K562 (cell line): ENCODE results near the gene TMEM215. TPM values are rescaled to one million over a fixed set of nuclear protein-coding genes. Genes with fewer than 3 reads are reported as not detected.

Experiments used
- ATAC-seq: fragments of 200-7000 bp; cut with Tn5 transposase; 3 replicates; pipeline ENCODE4 v1.9.1; 2020; ENCODE audit warnings: moderate library complexity
- BruUV-seq: library from RNA; stranded (reverse); fragments of 400-500 nt; replicated peaks from 2 replicates; lab custom pipeline; 2021; lab: Mats Ljungman, UMichigan
- CTCF ChIA-PET: fragments of 300-600 bp; formaldehyde crosslinking; extraction: SDS; loops from one replicate; lab custom pipeline; 2021; ENCODE audit warnings: low intra/inter-chr PET ratio; lab: Yijun Ruan, JAX
- POLR2A ChIA-PET: fragments of 300-600, 350-650 bp; sonication (Branson Sonifier 250); formaldehyde crosslinking; extraction: SDS; loops from one replicate; lab custom pipeline; 2021; ENCODE audit warnings: antibody characterized with exemption, inconsistent platforms; lab: Yijun Ruan, JAX
- DNase-seq, 4 experiments: peaks; one replicate each; pipeline versions ENCODE4 v3.0.0 to v3.0.0-alpha.2; 2011 to 2018; ENCODE audit warnings: low spot score in 3 of 4, mixed read lengths in 3 of 4; ENCODE audit errors: extremely low read depth in 1 of 4
- FAIRE-seq: peaks from 2 replicates; lab custom pipeline; 2011; peaks lifted over from hg19 to GRCh38; lab: Jason Lieb, UNC
- H2AFZ ChIP-seq: 2 replicates; pipeline ENCODE4 v1.6.0; 2011; ENCODE audit warnings: low read depth, low read length, control low read depth, inconsistent platforms
- H3K27ac ChIP-seq: fragments of 200-600 bp; 3 replicates; pipeline ENCODE4 v1.8.0; 2011; ENCODE audit warnings: low read depth, mild to moderate bottlenecking, control low read depth, inconsistent platforms, low read length, moderate library complexity, mixed read lengths; ENCODE audit errors: extremely low read depth
- H3K27me3 ChIP-seq, 2 experiments: fragments of 300-600 bp in 1 of 2; 2 replicates in 1 of 2; 3 replicates in 1 of 2; pipeline versions ENCODE4 v1.6.0 to v1.8.0; 2011; ENCODE audit warnings: inconsistent platforms in 2 of 2, low read length in 2 of 2, mild to moderate bottlenecking in 1 of 2, mixed read lengths in 1 of 2, moderate library complexity in 1 of 2; ENCODE audit not compliant: control insufficient read depth in 2 of 2, insufficient read depth in 2 of 2
- H3K36me3 ChIP-seq: fragments of 300-600 bp; 3 replicates; pipeline ENCODE4 v1.8.0; 2011; ENCODE audit warnings: mild to moderate bottlenecking, low read length, inconsistent platforms; ENCODE audit not compliant: control insufficient read depth, insufficient read depth
- H3K4me1 ChIP-seq, 2 experiments: fragments of 200-600 bp in 1 of 2; replicated peaks in 1 of 2; 2 replicates in 1 of 2; 3 replicates in 1 of 2; pipeline versions ENCODE4 v1.5.1 to v1.8.0; 2011; ENCODE audit warnings: inconsistent platforms in 2 of 2, low read length in 2 of 2, mild to moderate bottlenecking in 1 of 2, mixed read lengths in 1 of 2, moderate library complexity in 1 of 2; ENCODE audit not compliant: control insufficient read depth in 2 of 2, insufficient read depth in 2 of 2
- H3K4me2 ChIP-seq: 2 replicates; pipeline ENCODE4 v1.6.1; 2011; ENCODE audit warnings: low read length, control low read depth, inconsistent platforms, mixed read lengths; ENCODE audit not compliant: insufficient read depth
- H3K4me3 ChIP-seq: fragments of 200-600 bp; sonication (generic), shearing (Covaris generic); 2 replicates; pipeline ENCODE4 v1.5.1; 2016; ENCODE audit warnings: control low read depth, inconsistent platforms
- H3K79me2 ChIP-seq: fragments of 200-600 bp; 3 replicates; pipeline ENCODE4 v1.8.0; 2011; ENCODE audit warnings: low read length, inconsistent platforms; ENCODE audit not compliant: control insufficient read depth, insufficient read depth
- H3K9ac ChIP-seq, 2 experiments: 2 replicates each; pipeline versions ENCODE4 v1.6.0 to v1.6.1; 2011; ENCODE audit warnings: low read depth in 2 of 2, low read length in 2 of 2, control low read depth in 1 of 2, inconsistent platforms in 1 of 2, mild to moderate bottlenecking in 1 of 2, mixed read lengths in 1 of 2; ENCODE audit not compliant: insufficient read depth in 1 of 2
- H3K9me1 ChIP-seq: one replicate; pipeline ENCODE4 v1.6.0; 2011; ENCODE audit warnings: inconsistent platforms, mild to moderate bottlenecking, low read length, moderate library complexity; ENCODE audit not compliant: control insufficient read depth, insufficient read depth
- H3K9me3 ChIP-seq: replicated peaks from 2 replicates; pipeline ENCODE4 v1.5.1; 2011; ENCODE audit warnings: low read depth, low read length, inconsistent platforms; ENCODE audit not compliant: control insufficient read depth, insufficient read depth
- H4K20me1 ChIP-seq: replicated peaks from 2 replicates; pipeline ENCODE4 v1.6.1; 2011; ENCODE audit warnings: low read length, inconsistent platforms, mixed read lengths; ENCODE audit not compliant: control insufficient read depth, insufficient read depth
- CHD1 ChIP-seq: fragments of 200-600 bp; sonication (generic); IDR thresholded peaks from one replicate; pipeline ENCODE4 v1.6.1; 2012; ENCODE audit warnings: mild to moderate bottlenecking, moderate library complexity, low read length, inconsistent platforms
- RNF2 ChIP-seq: sonication (generic); IDR thresholded peaks from 2 replicates; pipeline ENCODE4 v1.6.1; 2016
- ZBTB40 ChIP-seq, 2 experiments: fragments of 450-650 bp in 1 of 2; sonication (generic) in 1 of 2; formaldehyde crosslinking in 1 of 2; IDR thresholded peaks; 2 replicates each; pipeline versions ENCODE4 v1.7.1 to v1.9.0; 2016 to 2022; ENCODE audit warnings: inconsistent platforms in 1 of 2, mild to moderate bottlenecking in 1 of 2, missing genetic modification reagents in 1 of 2
- ZFX ChIP-seq: sonication (generic); formaldehyde crosslinking; IDR thresholded peaks from 2 replicates; pipeline ENCODE4 v1.8.0; 2022; ENCODE audit warnings: mild to moderate bottlenecking, missing genetic modification reagents, moderate library complexity
- ZNF512 ChIP-seq: IDR thresholded peaks from 2 replicates; pipeline ENCODE4 v1.6.1; 2016; ENCODE audit warnings: missing genetic modification characterization, missing compliant biosample characterization
- WGBS: fragments of 100-300 bp; shearing (Covaris generic); methylation state at CpG from one replicate; pipeline ENCODE4 v1.1.6; 2016; ENCODE audit warnings: low coverage, mixed read lengths; ENCODE audit not compliant: insufficient coverage; ENCODE audit errors: missing lambda C conversion rate; 5-methylcytosine and 5-hydroxymethylcytosine counted together
- in situ Hi-C: fragments of 300-500 bp; cut with MboI; formaldehyde crosslinking; loops from 4 replicates; pipeline ENCODE4 v1.15.0; 2018; ENCODE audit warnings: inconsistent platforms, mixed read lengths
- intact Hi-C: fragments of 100-400 bp; cut with micrococcal nuclease; formaldehyde crosslinking; loops from 2 replicates; pipeline ENCODE4 v1.14.2; 2022
- polyA plus RNA-seq, 8 experiments: library from polyadenylated mRNA; depleted of rRNA in 4 of 8; stranded (reverse) in 5 of 8; unstranded in 3 of 8; fragments of >200 nt; fragmentation: Nextera tagmentation in 2 of 8; fragmentation: Illumina TruSeq in 1 of 8; extraction: Ambion mirVana in 2 of 8; extraction: Trizol in 1 of 8; gene quantifications; 2 replicates each; pipeline versions ENCODE4 v1.2.1 to v1.2.3, GENCODE V29; 2011 to 2014; ENCODE audit warnings: inconsistent platforms in 1 of 8, missing spikeins in 1 of 8
- total RNA-seq, 7 experiments: library from RNA; depleted of rRNA in 6 of 7; stranded (reverse); fragments of >200 nt in 6 of 7; fragmentation: Illumina TruSeq in 2 of 7; extraction: Trizol in 2 of 7; gene quantifications; 2 replicates each; pipeline versions ENCODE4 v1.2.1 to v1.2.3, GENCODE V29; 2011 to 2021; ENCODE audit warnings: low replicate concordance in 1 of 7

Gene TMEM215
- total and polyA plus RNA-seq, 9 of the 15 experiments (the other 6 are each of a cell fraction or from before 2014, with no cell fraction given) = not detected

GRCh38 chr9:32764139-32764538, 19.2 kb upstream of the TMEM215 start:
- Histone ChIP-seq H2AFZ (no peak overlapping the region), H3K27ac (no peak overlapping the region), H3K9ac (no peak overlapping the region), H3K4me3 (no peak overlapping the region), H3K36me3 (no peaks in the 10 kb centered on the region), H3K4me1 (no peaks in the 10 kb centered on the region), H4K20me1 (no peaks in the 10 kb centered on the region)
- ChIA-PET CTCF (no interaction called here), POLR2A (no interaction called here)
- ATAC-seq = no peak
- DNase-seq = no peak
- intact Hi-C loops = no loop called here
- in situ Hi-C loops = no loop called here
- TF ChIP-seq ZBTB40 (IDR thresholded peaks at IDR 0.05) (peak; percentile 71), ZBTB40 (CRISPR knock-in tag; IDR thresholded peaks at IDR 0.05) (no peak), ZFX (CRISPR knock-in tag) (no peak), RNF2 (no peak), CHD1 (no peak), ZNF512 (tag) (peak; percentile 45; the same call in 1 of the 2 replicates)
- TF ChIP-seq, all 486 proteins: peak for 2
- BruUV-seq = no TSS peak
- no peaks in the 10 kb centered on the region for H3K9me1 ChIP-seq
- no peaks in the 10 kb centered on the region for H3K79me2 ChIP-seq
- no peaks in the 10 kb centered on the region; a peak in 1 of 5 replicates for H3K27me3 ChIP-seq
- no peak overlapping the region for H3K4me2 ChIP-seq
- WGBS = 2% methylated on average over 5 of the region's 5 CpGs
- FAIRE-seq = no peak
- no peaks in the 10 kb centered on the region for H3K9me3 ChIP-seq
